GM20000 (cell line): ENCODE measurements around the gene URAD.

Source experiments
- DNase-seq: peaks from one replicate; pipeline ENCODE4 v3.0.0; 2012; ENCODE audit warnings: low spot score
- TF ChIP-seq, protein P1 (sequence below): IDR thresholded peaks from 2 replicates; pipeline ENCODE4 v1.5.1; 2012; ENCODE audit warnings: mild to moderate bottlenecking, control low read depth; ENCODE audit errors: extremely low read depth, missing control alignments

Gene URAD

DNA sequence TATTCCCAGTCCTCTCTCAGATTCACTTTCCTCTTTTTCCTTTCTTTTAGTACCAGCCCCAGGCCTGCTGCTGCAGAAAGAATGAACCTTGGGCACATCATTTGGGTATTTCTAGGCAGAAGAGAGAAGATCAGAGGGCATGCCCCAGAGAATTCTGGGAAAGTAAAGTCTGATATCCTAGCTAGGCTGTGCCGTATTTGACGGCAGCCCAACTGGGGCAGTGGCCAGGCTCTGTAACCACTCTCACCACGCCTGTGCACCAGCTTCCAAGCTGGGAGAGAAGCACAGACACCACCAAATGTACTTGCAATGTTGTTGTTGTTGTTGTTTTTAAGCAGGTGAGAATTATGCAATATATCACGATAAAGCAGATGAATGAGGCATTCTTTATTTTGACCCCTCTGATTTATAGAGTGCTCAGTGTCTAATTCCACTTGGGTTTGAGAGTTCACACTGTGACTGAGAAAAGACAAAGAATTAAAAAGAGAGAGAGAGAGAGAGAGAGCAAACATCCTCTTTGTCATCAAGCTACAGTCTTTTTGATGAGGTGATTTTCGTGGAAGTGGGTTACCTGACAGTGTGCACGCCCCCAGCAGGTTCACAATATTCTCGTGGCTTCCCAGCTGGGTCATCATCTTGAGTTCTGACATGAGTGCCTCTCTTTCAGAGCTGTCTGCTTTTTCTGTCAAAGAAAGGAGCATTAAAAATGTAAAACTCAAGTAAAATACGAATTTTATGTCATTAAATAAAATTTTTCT, 39.3 kb upstream of the URAD start:
- TF ChIP-seq, protein P1, sequence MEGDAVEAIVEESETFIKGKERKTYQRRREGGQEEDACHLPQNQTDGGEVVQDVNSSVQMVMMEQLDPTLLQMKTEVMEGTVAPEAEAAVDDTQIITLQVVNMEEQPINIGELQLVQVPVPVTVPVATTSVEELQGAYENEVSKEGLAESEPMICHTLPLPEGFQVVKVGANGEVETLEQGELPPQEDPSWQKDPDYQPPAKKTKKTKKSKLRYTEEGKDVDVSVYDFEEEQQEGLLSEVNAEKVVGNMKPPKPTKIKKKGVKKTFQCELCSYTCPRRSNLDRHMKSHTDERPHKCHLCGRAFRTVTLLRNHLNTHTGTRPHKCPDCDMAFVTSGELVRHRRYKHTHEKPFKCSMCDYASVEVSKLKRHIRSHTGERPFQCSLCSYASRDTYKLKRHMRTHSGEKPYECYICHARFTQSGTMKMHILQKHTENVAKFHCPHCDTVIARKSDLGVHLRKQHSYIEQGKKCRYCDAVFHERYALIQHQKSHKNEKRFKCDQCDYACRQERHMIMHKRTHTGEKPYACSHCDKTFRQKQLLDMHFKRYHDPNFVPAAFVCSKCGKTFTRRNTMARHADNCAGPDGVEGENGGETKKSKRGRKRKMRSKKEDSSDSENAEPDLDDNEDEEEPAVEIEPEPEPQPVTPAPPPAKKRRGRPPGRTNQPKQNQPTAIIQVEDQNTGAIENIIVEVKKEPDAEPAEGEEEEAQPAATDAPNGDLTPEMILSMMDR, result no peak
- no peak for DNase-seq

DNA sequence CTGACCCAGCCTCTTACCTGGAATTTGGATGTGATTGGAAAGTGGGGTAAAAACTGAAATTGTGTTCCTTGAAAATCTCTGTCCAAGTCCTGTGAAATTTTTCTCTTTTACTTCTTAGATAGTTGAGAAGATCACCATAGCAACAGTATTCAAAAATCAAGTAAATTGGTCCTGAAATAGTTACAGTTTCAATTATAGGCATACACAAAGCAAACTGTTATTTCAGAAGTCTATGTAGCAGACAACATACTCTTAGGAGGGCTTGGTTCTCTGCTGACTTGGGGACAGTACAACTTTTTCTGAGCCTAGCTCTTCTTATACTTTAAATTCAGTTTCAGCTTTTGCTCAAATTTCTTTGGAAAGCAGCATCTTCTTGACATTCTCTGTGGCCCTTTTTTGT, 38.6 kb upstream of the URAD start:
- no peak for DNase-seq
- TF ChIP-seq, protein P1, result no peak

DNA sequence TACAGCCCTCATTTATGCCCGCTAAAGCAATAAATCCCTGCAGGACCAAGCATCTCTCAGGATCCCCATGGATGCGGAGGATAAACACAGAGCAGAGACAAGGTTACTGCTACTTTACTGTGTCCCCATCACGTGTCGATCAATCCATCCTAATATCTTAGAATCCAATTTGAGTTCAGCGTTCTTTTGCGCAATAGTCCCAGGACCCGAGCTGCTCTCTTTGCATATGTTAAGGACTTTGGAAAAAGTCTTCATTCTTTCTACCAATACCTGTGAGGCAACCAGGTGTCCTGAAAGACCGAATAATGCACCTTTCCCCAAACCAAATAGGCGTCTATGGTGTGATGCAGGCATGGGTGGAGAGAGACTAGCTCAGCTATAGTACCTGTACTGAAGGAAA, 38.0 kb upstream of the URAD start:
- TF ChIP-seq, protein P1, result no peak
- no peak for DNase-seq

DNA sequence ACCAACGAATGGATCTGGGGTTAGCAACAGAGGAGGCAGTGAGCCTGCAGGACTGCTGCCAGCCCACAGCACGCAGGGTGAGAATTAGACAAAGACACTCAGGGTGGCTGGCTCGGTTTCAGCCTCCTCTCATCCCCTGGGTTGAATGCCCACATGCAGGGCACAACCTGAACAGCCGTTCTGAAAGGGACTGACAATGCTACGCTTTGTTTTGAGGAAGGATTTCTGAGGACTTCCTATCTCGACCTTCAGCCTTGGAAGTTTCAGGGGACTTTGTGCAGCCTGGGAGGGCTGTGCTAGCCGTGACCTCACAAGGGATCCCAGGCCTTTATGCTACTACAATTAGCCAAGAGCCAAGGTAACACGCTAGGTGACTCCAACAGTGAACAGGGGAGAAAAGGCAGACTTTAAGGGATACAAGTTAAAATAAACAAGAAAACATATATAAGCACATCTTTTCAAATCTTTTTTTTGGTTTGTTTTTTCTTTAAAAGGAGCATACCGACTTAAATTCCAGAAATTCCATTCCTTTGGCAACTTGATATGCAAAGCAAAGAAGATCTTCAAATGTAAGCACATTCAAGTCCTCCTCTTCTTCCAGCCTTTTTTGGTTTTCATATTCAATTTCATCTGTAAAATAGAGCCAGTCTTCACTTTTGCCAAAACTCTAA, 34.5 kb upstream of the URAD start:
- TF ChIP-seq, protein P1, result no peak
- DNase-seq, result no peak

DNA sequence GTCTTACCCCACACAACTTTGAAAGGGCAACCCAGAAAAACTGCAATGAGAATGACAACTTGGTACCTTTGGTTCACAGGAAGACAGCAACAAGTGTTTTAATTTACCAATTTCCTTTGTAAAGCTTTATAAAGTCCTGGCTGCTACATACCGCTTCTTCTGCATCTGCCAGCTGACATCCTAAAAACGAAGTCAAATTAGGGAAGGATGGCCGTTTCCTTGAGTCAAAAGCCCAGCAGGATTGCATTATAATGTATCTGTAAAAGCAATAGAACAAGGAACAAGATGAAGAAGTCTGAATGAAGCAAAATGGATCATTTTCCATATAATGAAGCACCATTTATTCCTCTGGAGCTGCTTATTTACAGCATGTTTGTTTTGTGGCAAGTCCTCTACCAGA, 25.8 kb upstream of the URAD start:
- TF ChIP-seq, protein P1, result no peak
- DNase-seq, result no peak

DNA sequence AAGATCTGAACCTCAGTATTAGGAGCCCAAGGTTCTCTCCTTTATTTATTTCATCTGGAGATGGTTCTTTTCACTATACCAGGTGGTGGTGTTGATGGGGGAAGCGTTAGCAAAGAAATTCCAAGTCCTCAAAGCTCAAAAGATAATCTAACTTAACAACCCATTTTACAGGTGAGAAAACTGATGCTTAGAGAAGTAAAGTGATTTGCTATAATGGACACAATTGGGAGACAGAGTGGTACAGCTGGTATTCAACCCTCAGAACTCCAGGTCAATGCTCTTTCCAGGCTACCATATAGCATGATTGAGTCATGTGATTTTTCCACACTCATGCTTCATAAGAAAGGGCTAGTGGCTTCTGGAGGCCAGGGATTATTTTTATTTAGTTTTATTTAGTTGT, 25.0 kb upstream of the URAD start:
- no peak for DNase-seq
- TF ChIP-seq, protein P1, result no peak

DNA sequence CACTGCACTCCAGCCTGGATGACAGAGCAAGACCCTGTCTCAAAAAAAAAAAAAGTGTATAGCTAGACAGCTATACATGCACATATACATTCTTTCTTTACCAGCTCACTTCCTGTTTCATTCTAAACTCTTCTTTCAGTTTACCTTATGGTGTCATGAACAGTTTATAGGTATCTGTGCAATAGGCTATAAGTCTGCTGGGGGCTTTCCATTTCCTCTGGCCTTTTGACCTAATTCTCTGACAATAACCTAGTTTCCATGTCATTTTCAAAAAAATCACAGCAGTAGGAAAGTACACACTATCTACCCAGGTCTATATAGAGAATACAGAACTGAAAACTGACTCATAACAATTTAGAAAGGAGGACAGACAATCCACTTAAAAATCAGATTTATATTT, 24.4 kb upstream of the URAD start:
- DNase-seq, result peak; percentile 67
- TF ChIP-seq, protein P1, result no peak
